ENCODE results near the gene TMEM250.

The TMEM250 gene

GRCh38 chr9:136093995-136094881, 24.4 kb downstream of the TMEM250 start:
- no peak for DNase-seq

- DNase-seq = no peak
These were observed 25.2 kb downstream of the TMEM250 start for GRCh38 chr9:136093346-136093986.

GRCh38 chr9:136092741-136093140, 25.9 kb downstream of the TMEM250 start:
- DNase-seq = no peak

GRCh38 chr9:136092353-136092650, 26.4 kb downstream of the TMEM250 start:
- no peak for DNase-seq

- DNase-seq = no peak
These were observed 26.9 kb downstream of the TMEM250 start for GRCh38 chr9:136091582-136092352.

- no peak for DNase-seq
These were observed 27.7 kb downstream of the TMEM250 start for GRCh38 chr9:136090768-136091581.

GRCh38 chr9:136090056-136090735, 28.5 kb downstream of the TMEM250 start:
- no peak for DNase-seq

GRCh38 chr9:136089697-136090045, 29.0 kb downstream of the TMEM250 start:
- no peak for DNase-seq

GRCh38 chr9:136088939-136089696, 29.6 kb downstream of the TMEM250 start:
- no peak for DNase-seq

- no peak for DNase-seq
These were observed 30.2 kb downstream of the TMEM250 start for GRCh38 chr9:136088481-136088938.

- no peak for DNase-seq
These were observed 30.8 kb downstream of the TMEM250 start for GRCh38 chr9:136087741-136088480.

GRCh38 chr9:136086951-136087740, 31.5 kb downstream of the TMEM250 start:
- no peak for DNase-seq

- no peak for DNase-seq
These were observed 32.3 kb downstream of the TMEM250 start for GRCh38 chr9:136086213-136086881.

GRCh38 chr9:136085815-136086212, 32.9 kb downstream of the TMEM250 start:
- DNase-seq = no peak

- no peak for DNase-seq
These were observed 34.4 kb downstream of the TMEM250 start for GRCh38 chr9:136084063-136084944.

GRCh38 chr9:136083558-136084062, 35.1 kb downstream of the TMEM250 start:
- DNase-seq = no peak

GRCh38 chr9:136082496-136083361, 35.9 kb downstream of the TMEM250 start:
- DNase-seq = no peak

Measured in NCI-H2081 treated with DMSO at 0.1 percent for 48 hours (cell line).